Mucosa of descending colon (tissue), 3 donors: ENCODE results near the gene CLEC16A. TPM values are rescaled to one million over a fixed set of nuclear protein-coding genes. Genes with fewer than 3 reads are reported as not detected.

ENCODE experiments used
- ATAC-seq: fragments of 200-7000 bp; cut with Tn5 transposase; one replicate; pipeline ENCODE4 v1.9.1; 2020; ENCODE audit warnings: mild to moderate bottlenecking, moderate library complexity
- DNase-seq, 3 donors: peaks; one replicate each; pipeline ENCODE4 v3.0.0-alpha.2; 2020
- H3K36me3 ChIP-seq: fragments of 200-600 bp; one replicate; pipeline ENCODE4 v1.8.0; 2021; ENCODE audit warnings: low read depth, mild to moderate bottlenecking
- H3K4me1 ChIP-seq: fragments of 200-600 bp; one replicate; pipeline ENCODE4 v1.8.0; 2021; ENCODE audit warnings: low read depth, mild to moderate bottlenecking
- H3K4me3 ChIP-seq: fragments of 200-600 bp; one replicate; pipeline ENCODE4 v1.8.0; 2021; ENCODE audit warnings: mild to moderate bottlenecking
- H3K9me3 ChIP-seq: fragments of 200-600 bp; one replicate; pipeline ENCODE4 v1.8.0; 2021; ENCODE audit warnings: mild to moderate bottlenecking
- CTCF ChIP-seq: fragments of 200-600 bp; IDR thresholded peaks from one replicate; pipeline ENCODE4 v1.8.0; 2022; ENCODE audit warnings: antibody characterized with exemption, mild to moderate bottlenecking
- intact Hi-C, 2 donors: fragments of 100-400 bp; cut with DNase I in 1 of 2; cut with micrococcal nuclease in 1 of 2; formaldehyde crosslinking; loops; one replicate each; pipeline versions ENCODE4 v1.11.0 to v1.11.1; 2022; cut with DNase I, micrococcal nuclease
- total RNA-seq, 3 donors: library from RNA; stranded (reverse); fragmentation: NEBNext Ultra II Directional in 2 of 3; extraction: Animal tissue kit (Norgen Biotek cat#: 25700) in 2 of 3; gene quantifications; one replicate each; pipeline versions ENCODE4 v1.2.1 to v1.2.4, GENCODE V29; 2021 to 2023
- donor health status: DM: no; HTN: no; CAD: no; lungs with moderate emphysema.
- donor health status: DM: no; HTN: no; CAD: no.
- donor health status: DM: no; HTN: yes; CAD: no.

Gene CLEC16A
- total RNA-seq, 3 donors from 2014 or later: 30.3 to 38.1 (median 37.1) TPM

- no peak overlapping the region for H3K4me3 ChIP-seq
- intact Hi-C loops: no loop called here
- H3K9me3 ChIP-seq: no peaks in the 10 kb centered on the region
- no peaks in the 10 kb centered on the region for H3K36me3 ChIP-seq
- TF ChIP-seq CTCF: no peak
- no peak for DNase-seq
- peak; percentile 65 for ATAC-seq
- no peaks in the 10 kb centered on the region for H3K4me1 ChIP-seq
Observed at GRCh38 chr16:10992797-10993196, 48.4 kb downstream of the CLEC16A start.

- H3K36me3 ChIP-seq: no peaks in the 10 kb centered on the region
- DNase-seq (no peak), ATAC-seq (no peak)
- intact Hi-C loops: no loop called here
- no peaks in the 10 kb centered on the region for H3K4me1 ChIP-seq
- no peak for TF ChIP-seq CTCF
- H3K9me3 ChIP-seq: no peaks in the 10 kb centered on the region
- no peak overlapping the region for H3K4me3 ChIP-seq
Observed at GRCh38 chr16:10993649-10994048, 49.3 kb downstream of the CLEC16A start.

- no peak for ATAC-seq
- Histone ChIP-seq H3K36me3 (no peaks in the 10 kb centered on the region), H3K4me3 (no peak overlapping the region), H3K9me3 (no peaks in the 10 kb centered on the region), H3K4me1 (peaks cover 3% of the 10 kb centered on the region)
- no peak for DNase-seq
- intact Hi-C loops: no loop called here
- TF ChIP-seq CTCF: no peak
Observed at GRCh38 chr16:10994571-10994970, 50.2 kb downstream of the CLEC16A start.

- H3K36me3 ChIP-seq: no peaks in the 10 kb centered on the region
Observed at GRCh38 chr16:10995565-10995964, 51.2 kb downstream of the CLEC16A start.

GRCh38 chr16:10997485-10997884, 53.1 kb downstream of the CLEC16A start:
- intact Hi-C loops: no loop called here
- DNase-seq (no peak), ATAC-seq (peak; percentile 64)
- Histone ChIP-seq H3K36me3 (no peaks in the 10 kb centered on the region), H3K4me1 (peaks cover 3% of the 10 kb centered on the region), H3K9me3 (no peaks in the 10 kb centered on the region), H3K4me3 (no peak overlapping the region)
- TF ChIP-seq CTCF: no peak

More at GRCh38 chr16:10995565-10995964, 51.2 kb downstream of the CLEC16A start:
- no peak for TF ChIP-seq CTCF
- no peaks in the 10 kb centered on the region for H3K9me3 ChIP-seq
- no peak for ATAC-seq
- H3K4me1 ChIP-seq: peaks cover 3% of the 10 kb centered on the region
- no peak overlapping the region for H3K4me3 ChIP-seq
- no peak for DNase-seq
- intact Hi-C loops: no loop called here

GRCh38 chr16:10999300-10999699, 54.9 kb downstream of the CLEC16A start:
- TF ChIP-seq CTCF: no peak

More at GRCh38 chr16:10999300-10999699, 54.9 kb downstream of the CLEC16A start:
- DNase-seq (no peak), ATAC-seq (peak; percentile 59)
- Histone ChIP-seq H3K9me3 (no peaks in the 10 kb centered on the region), H3K4me1 (peaks cover 3% of the 10 kb centered on the region), H3K4me3 (no peak overlapping the region), H3K36me3 (no peaks in the 10 kb centered on the region)
- intact Hi-C loops: no loop called here
